HG03460 (cell line): ENCODE data around the gene OMD.

Experiments used
- ATAC-seq: cut with Tn5 transposase; IDR thresholded peaks from one replicate; pipeline ENCODE4 v1.9.1; 2021; ENCODE audit not compliant: unreplicated experiment

Gene OMD

DNA sequence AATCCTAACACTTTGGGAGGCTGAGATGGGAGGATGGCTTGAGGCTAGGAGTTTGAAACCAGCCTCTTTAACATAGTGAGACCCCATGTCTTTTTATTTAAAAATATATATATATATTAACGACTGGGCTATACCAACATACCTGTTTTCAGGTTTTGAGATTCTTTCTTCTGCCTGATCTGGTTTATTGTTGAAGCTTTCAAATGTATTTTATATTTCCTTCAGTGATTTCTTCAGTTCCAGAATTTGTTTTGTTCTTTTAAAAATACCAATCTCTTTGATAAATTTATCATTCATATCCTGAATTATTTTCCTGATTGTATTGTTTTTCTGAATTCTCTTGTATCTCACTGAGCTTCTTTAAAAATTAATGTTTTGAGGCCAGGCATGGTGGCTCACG lies 51.1 kb downstream of the OMD start:
- ATAC-seq: no peak

DNA sequence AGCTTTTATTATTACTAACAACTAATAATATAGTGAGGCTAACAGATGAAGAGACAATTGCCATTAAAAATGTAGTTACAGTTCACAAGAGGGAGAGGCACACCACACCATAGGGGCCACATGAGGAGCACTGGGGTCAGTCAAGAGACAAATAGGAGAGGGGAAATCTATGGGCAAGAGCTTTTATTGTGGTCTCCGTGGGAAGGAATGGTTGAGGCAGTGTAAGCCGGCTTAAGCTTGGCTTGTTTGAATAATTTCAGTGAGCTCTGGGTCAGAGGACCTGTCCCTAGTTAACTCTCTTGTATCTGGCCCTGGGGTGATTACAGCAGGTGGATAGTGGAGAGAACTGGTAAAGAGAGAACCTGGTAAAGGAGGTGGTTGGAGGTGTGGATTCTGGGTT lies 55.2 kb downstream of the OMD start:
- no peak for ATAC-seq
